HG03354 (cell line): Measurements from ENCODE around the gene MGAT1.
A peak's percentile ranks its signal among the peaks of the same experiment; 100 is the strongest.
"Not testable (repeated sequence)": the region's sequence is repeated elsewhere in the genome, so short reads cannot be mapped to it uniquely, and the experiment has no call there.

Experiments
- ATAC-seq: cut with Tn5 transposase; IDR thresholded peaks from one replicate; pipeline ENCODE4 v1.9.1; 2021; ENCODE audit warnings: mild to moderate bottlenecking; ENCODE audit not compliant: unreplicated experiment, poor library complexity, severe bottlenecking

MGAT1 gene

DNA sequence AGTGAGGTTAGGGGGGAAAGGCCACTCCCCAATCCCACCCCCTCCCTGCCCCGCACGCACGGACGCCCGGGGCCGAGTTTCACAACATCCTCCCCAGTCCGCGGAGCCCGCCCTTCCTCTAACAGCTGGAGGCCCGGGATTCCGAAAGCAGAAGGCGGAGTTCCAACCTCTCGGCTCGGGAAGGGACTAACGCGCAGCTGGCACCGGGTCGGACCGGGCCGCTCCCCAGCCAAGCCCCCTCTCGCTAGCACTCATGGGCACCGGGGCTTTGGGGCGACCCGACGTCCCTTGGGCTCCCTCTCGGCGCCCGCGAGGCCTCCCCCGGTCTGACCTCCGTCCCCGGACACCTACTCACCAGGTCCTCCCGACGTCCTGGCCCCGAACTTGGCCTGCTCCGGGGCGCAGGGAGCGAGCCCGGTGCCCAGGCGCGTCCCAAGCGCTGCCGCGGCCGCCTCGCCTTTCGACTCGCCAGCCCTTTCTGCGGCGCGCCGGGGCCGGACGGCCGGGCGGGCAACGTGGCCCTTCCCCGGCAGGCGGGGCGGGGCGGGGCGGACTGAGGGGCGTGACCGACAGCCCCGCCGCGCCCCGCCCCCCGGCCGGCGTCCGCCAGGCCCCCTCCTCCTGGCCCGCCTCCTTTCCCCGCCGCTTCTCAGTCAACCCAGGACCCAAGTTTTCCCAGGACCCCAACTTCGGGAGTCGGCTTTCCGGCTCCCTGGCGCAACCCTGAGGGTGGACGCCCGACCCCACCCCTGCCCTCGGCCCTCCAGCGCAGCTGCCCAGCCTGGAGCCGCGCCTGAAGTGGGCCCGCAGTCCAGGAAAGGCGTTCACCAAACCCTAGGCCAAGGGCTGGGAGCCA is at the start of gene MGAT1:
Gene MGAT1 (minus strand): TSS at position 482 of the 856 bp plus-strand sequence. CDS start 9,835 bp downstream, outside the sequence.
- ATAC-seq, result peak; percentile 46

DNA sequence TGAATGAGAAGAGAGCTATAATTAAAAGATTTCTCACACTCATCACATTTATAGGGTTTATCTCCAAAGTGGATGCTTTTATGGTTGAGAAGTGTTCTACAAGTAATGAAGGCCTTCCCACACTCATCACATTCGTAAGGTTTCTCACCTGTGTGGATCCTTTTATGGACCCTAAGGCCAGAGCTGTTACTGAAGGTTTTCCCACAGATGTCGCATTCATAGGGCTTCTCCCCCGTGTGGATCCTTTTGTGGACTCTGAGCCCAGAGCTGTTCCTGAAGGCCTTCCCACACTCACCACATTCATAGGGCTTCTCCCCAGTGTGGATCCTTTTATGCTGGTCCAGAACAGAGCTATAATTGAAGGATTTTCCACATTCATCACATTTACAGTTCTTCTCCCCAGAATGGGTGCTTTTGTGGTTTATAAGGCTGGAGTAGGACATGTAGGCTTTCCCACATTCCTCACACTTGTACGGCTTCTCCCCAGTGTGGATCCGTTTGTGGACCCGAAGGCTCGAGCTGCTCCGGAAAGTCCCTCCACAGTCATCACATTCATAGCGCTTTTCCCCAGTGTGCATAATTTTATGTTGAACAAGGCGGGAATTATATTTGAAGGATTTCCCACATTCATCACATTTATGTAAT is 48.0 kb upstream of the MGAT1 start:
- no peak for ATAC-seq

DNA sequence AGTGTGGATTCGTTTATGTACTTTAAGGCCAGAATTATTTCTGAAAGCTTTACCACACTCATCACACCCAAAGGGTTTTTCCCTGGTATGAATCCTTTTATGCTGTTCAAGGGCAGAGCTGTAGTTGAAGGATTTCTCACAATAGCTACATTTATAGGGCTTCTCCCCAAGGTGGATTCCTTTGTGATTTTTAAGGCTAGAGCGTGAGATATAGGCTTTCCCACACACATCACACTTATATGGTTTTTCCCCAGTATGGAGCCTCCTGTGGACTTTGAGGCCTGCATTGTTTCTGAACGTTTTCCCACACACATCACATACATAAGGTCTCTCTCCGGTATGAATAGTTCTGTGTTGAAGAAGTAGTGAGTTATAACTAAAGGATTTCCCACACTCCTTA is 47.2 kb upstream of the MGAT1 start:
- no peak for ATAC-seq

DNA sequence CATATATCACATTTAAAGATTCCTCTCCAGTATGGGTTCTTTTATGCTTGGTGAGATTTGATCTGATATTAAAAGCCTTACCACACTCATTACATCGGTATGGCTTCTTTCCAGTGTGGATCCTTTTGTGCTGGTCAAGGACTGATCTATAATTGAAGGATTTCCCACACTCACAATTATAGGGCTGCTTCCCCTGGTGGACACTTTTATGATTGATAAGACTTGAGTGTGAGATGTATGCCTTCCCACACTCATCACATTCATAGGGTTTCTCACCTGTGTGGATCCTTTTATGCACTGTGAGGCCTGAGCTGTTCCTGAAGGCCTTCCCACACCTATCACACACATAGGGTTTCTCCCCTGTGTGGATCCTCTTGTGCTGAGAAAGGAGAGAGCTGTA is 46.3 kb upstream of the MGAT1 start:
- no peak for ATAC-seq

DNA sequence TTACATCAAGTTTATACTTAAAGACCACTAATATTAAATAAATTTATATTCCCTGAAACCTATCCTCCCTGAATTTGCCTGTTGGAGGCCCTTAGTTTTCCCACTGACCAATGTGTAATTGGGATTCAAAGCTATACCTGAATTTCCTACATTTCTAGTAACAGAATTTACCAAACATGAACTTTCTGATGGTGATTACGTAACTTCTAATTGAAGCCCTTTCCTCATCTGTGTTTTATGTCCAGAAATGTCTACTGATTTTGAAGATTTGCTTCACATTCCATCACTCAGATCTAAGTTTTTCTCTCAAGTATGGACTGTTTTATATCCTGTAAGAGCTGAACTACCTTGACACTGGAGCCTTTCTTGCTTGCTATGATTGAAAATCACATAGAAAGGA is 45.7 kb upstream of the MGAT1 start:
- no peak for ATAC-seq

DNA sequence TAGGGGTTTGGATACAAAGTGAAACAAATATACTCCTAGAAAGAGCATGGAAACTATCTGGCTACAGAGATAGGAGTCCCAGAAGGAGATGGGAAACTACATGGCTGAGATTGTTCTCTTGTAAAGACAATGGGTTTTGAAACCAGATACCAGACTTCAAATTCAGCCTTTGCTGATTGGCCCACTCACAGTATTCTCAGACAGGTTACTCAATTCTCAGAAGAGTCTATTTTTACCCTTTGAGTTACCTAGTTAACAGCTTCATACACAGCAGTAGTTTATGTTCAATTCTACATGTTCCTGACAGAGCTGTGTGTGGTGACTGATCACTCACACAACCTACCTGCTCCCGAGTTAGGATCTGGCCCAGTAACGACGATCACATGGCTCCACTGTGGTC is 44.4 kb upstream of the MGAT1 start:
- ATAC-seq, result no peak

DNA sequence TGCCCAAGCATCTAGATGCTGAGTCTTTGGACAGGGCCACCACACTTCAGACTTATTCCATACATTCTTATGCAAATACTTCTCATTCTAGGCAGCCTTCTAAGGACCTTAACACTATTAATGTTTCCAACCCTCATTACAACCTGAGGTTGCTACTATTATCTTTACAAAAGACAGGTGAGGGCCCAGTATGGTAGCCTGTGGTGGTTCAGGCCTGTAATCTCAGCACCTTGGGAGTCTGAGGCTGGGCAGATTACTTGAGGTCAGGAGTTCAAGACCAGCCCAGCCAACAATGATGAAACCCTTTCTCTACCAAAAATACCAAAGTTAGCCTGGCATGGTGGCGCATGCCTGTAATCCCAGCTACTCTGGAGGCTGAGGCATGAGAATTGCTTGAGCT is 42.3 kb upstream of the MGAT1 start:
- ATAC-seq, result no peak

DNA sequence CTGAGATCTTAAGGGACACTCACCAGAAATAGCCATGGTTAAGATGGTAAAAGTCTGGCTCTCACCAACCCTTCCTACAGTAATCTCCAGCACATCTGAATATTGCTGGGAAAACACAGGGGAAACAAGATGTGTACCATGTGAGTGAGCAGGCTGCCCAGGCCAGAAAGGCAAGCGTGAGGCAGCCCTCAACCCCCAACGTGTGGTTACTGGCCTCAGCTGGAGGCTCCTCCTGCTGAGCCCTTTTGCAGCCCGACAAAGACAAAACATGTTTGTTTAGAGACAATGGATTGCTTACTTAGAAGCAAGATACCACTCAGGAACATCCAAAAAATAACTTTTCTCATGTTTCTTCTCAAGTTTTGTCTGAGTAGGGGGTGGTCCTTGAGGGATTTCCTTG is 41.8 kb upstream of the MGAT1 start:
- no peak for ATAC-seq

DNA sequence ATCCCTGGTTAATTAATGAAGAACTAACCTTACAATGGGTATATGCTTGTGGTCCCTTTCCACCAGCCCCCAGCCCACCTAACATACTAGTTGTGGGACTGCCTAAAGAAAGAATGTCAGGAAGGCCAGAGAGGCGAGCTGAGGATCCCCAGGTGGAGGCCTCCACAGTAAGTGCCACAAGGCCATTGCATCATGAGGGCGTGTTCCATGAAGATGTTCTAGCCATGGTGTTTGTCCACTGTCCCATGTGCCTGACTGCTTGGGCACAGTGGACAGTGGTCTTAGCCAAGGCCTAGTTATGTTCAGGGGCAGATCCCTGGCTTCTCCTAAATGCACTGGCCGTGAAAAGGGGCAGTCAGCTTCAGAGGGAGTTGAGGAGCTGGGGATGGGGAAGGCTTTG is 37.3 kb upstream of the MGAT1 start:
- no peak for ATAC-seq

DNA sequence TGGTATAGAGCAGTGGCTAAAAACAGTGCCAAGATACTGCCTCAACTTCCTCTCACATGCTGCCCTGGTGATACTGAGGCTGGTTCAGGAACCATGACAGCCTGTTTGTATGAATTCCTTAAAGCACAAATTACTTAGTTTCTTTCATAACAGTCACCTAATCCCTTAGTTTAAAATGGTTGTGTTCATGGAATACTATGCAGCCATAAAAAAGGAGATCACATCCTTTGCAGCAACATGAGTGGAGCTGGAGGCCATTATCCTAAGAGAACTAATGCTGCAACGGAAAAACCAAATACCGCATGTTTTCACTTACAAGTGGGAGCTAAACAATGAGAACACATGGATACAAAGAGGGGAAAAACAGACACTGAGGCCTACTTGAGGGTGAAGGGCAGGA is 36.6 kb upstream of the MGAT1 start:
- no peak for ATAC-seq

DNA sequence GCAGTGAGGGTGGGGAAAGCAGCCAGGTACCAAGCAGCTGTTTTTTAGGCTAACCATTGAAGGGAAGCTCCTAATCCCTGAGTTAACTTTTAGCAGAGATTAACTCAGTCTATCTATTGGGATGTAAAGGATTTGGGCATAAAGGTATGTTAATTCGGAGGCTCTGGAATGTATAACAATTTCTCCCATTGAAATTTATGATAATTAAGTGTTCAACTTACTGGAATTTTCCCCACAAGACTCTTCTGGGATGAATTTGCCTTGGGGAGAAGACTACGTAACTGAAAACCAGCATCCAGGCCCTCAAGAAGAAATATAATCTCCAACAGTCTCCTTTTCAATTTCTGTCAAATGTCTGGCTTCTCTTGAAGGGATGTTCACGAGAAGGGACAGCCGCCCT is 34.9 kb upstream of the MGAT1 start:
- ATAC-seq, result no peak

DNA sequence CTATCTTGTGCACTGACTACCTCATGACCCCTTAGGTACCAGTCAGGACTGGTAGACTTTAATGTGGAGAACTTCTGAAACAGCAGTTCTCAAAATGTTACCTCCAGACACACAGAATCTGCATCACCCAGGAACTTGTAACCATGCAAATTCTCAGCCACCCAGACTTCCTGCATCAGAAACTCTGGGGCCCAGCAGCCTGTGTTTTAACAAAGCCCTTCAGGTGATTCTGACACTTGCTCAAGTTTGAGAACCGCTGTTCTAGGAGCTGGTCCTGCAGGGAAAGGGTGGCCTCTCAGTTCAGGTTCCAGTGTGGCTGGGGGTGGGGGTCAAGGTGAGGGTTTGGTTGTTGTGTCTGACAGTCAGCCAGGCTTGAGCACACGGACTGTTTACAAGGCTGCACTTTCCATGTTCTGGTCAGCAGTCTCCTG is 30.0 kb upstream of the MGAT1 start:
- ATAC-seq, result peak; percentile 47

DNA sequence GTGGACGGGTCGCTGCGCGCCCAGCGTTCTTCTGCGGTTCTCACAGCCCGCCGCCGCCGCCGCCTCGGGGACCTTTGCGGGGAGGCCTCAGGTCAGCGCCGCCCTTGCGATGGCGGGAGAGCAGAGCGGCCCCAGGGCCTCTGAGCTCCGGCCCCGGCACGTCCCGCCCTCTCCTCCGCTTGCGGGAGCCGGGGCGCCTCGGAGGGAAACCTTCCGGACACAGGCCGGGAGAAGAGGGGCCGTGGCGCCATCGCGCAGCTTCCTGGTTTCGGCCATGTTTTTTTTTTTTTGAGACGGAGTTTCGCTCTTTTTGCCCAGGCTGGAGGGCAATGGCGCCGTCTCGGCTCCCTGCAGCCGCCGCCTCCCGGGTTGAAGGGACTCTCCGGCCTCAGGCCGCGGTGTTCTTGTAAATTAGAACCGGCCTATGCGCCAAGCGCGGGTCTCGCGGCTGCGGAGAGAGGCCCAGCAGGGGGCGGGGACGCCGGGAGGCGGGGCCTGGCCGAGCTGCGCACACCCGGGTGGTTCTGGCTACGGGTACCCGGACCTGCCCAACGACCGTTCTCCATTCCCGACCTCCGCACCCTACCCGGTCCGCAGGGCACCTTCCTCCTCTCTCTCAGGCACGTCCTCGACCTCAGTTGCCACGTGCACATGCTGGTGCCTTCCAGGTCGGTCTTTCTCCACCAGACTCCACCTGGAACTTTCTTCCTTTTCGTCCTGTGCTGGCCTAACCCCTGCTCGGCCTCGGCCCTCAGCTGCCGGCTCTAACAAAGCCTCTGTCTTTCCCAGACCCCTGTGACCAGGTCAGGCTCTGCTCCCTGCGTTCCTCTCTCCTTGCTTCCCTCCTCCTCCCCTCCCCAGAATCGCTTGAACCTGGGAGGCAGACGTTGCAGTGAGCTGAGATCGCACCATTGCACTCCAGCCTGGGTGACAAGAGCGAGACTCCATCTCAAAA is 28.8 kb upstream of the MGAT1 start:
- ATAC-seq, result peak; percentile 80

DNA sequence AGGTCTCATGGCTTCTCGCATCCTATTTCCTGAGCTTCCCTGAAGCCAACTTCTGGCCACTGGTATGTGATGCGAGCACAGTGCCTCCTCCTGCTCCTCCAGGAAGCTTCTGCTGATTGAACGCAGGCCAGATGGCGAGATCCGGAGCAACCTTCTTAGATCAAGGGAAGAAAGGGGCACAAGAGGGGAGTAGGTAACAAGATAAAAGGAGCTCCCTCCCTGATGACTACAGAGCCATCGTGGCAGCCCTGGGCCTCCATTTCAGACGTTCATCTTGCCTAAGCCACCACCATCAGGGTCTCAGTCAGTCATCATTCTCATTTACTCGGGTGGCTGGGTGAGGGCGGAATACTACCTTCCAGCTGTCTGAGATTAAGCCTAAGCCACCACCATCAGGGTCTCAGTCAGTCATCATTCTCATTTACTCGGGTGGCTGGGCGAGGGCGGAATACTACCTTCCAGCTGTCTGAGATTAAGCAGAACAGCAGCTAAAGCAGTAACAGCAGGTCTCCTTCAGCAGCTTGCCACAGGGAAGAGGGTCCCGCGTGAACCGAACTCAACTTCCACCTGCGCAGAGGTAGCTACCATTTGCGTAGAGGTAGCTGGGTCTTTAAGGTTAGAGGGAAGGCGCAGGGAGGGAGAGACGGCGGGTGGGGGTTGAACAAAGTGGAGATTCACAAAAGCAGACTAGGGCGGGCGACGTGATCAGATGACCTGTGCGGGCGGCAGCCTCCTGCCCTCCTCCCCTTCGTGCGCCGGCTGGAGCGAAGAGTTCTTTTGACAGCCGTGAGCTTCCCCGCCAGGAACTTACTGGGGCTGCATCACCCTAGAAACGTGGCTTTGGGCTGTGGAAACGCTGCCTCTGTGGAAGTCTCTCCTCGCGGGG is 27.9 kb upstream of the MGAT1 start:
- peak; percentile 55 for ATAC-seq

DNA sequence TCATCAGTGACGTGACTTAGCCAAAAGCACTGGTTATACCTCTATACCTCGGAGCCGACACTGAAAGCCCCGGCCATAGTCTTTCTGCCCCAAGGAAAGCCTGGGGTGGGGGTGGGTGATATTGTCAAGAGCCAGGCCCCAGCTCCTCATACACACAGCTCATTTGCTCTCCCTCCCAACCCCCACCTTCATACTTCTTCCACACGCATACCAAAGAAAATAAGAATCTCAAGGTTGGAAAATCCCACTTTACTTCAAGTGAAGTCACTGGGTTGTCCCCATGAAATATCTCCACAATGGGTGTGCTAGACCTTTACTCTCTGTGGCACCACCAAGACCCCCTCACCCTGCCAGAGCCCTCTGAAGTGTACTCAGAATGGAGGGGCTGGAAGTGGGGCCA is 27.1 kb upstream of the MGAT1 start:
- no peak for ATAC-seq

DNA sequence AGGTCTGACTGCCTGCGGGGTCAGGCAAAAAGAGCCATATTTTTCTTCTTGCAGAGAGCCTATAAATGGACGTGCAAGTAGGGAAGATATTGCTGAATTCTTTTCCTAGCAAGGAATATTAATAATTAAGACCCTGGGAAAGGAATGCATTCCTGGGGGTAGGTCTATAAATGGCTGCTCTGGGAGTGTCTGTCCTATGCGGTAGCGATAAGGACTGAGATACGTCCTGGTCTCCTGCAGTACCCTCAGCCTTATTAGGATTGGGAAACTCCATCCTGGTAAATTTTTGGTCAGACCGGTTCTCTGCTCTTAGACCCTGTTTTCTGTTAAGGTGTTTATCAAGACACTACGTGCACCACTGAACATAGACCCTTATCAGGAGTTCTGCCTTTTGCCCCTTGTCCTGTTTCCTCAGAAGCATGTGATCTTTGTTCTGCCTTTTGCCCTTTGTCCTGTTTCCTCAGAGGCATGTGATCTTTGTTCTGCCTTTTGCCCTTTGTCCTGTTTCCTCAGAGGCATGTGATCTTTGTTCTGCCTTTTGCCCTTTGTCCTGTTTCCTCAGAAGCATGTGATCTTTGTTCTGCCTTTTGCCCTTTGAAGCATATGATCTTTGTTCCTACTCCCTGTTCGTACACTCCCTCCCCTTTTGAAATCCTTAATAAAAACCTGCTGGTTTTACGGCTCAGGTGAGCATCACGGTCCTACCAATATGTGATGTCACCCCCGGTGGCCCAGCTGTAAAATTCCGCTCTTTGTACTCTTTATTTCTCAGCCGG is 26.3 kb upstream of the MGAT1 start:
- ATAC-seq, result not testable (repeated sequence)

DNA sequence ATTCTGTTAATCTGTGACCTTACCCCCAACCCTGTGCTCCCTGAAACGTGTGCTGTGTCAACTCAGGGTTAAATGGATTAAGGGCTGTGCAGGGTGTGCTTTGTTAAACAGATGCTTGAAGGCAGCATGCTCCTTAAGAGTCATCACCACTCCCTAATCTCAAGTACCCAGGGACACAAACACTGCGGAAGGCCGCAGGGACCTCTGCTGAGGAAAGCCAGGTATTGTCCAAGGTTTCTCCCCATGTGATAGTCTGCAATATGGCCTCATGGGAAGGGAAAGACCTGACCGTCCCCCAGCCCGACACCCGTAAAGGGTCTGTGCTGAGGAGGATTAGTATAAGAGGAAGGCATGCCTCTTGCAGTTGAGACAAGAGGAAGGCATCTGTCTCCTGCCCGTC is 24.8 kb upstream of the MGAT1 start:
- not testable (repeated sequence) for ATAC-seq

DNA sequence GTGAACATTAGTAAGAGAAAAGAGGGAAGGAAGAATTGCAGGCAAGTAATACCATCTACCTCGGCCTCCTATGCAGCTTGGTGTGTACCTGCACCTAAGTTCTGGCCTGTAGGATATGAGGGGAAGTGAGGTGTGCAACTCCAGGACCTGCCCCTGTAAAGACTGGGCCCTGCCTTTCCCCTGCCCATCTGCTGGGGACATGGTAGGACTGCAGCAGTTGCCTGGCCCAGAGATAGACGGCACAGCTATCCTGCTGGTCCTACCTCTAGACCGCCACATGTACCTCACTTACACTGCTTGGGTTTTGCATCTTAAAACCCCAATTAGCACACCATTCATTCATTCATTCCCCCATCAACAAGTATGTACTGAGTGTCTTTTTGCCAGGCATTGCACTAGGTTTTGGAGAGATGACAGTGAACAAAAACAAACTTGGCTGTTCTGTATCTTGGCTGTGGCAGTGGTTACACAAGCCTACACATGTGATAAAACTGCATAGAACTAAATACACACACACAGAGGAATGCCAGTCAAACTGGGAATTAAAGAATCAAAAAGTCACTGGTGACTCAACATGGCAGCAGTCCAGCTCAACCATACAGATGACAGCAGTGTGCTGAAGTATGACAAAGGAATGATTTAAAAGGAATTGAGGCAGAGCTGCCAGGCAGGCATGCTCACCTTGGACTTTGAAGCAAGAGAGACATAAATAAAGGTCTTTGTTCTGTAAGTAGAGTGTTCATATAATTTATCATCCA is 23.3 kb upstream of the MGAT1 start:
- no peak for ATAC-seq
